K562 (cell line): ENCODE results near the gene TMEM14C. TPM values are rescaled to one million over a fixed set of nuclear protein-coding genes. Genes with fewer than 3 reads are reported as not detected.

Experiments
- ASH1L ChIP-seq: fragments of 450-650 bp; IDR thresholded peaks from 2 replicates; pipeline ENCODE4 v1.6.1; 2018; ENCODE audit warnings: borderline replicate concordance, mild to moderate bottlenecking, low read depth; ENCODE audit not compliant: partially characterized antibody
- CC2D1A ChIP-seq: fragments of 450-650 bp; IDR thresholded peaks from 2 replicates; pipeline ENCODE4 v1.6.1; 2017; ENCODE audit warnings: mild to moderate bottlenecking
- CCNT2 ChIP-seq: IDR thresholded peaks from 2 replicates; pipeline ENCODE4 v1.6.1; 2011; ENCODE audit warnings: borderline replicate concordance, low read depth, mild to moderate bottlenecking, moderate library complexity, mixed read lengths, low read length; ENCODE audit not compliant: insufficient read length; ENCODE audit errors: extremely low read depth
- CHD2 ChIP-seq: IDR thresholded peaks from 2 replicates; pipeline ENCODE4 v1.6.1; 2011; ENCODE audit warnings: low read depth, low read length
- CREB1 ChIP-seq, 2 experiments: sonication (generic) in 1 of 2; formaldehyde crosslinking in 1 of 2; IDR thresholded peaks; 2 replicates each; pipeline versions ENCODE4 v1.6.1 to v1.8.0; 2012 to 2022; ENCODE audit warnings: inconsistent platforms in 1 of 2, mild to moderate bottlenecking in 1 of 2, missing genetic modification reagents in 1 of 2, moderate library complexity in 1 of 2
- ELF2 ChIP-seq: fragments of 250-450 bp; sonication (Bioruptor Pico); IDR thresholded peaks from 2 replicates; pipeline ENCODE4 v1.5.0; 2021; ENCODE audit warnings: mild to moderate bottlenecking
- GABPB1 ChIP-seq: sonication (generic); formaldehyde crosslinking; IDR thresholded peaks from 2 replicates; pipeline ENCODE4 v1.8.0; 2022; ENCODE audit warnings: mild to moderate bottlenecking, missing genetic modification reagents
- IFI16 ChIP-seq: fragments of 250-450 bp; sonication (Bioruptor Pico); IDR thresholded peaks from 2 replicates; pipeline ENCODE4 v2.1.2; 2022; ENCODE audit warnings: mild to moderate bottlenecking, inconsistent platforms
- JUN ChIP-seq, 2 experiments: sonication (generic) in 1 of 2; formaldehyde crosslinking in 1 of 2; IDR thresholded peaks; 2 replicates each; pipeline versions ENCODE4 v1.6.1 to v1.8.0; 2012 to 2022; ENCODE audit warnings: borderline replicate concordance in 2 of 2, mild to moderate bottlenecking in 2 of 2, improper control_type of control experiment in 1 of 2, low read depth in 1 of 2, low read length in 1 of 2, missing genetic modification reagents in 1 of 2
- POLR2A ChIP-seq: fragments of 450-650 bp; conservative IDR thresholded peaks from 2 replicates; pipeline ENCODE4 v1.6.1; 2016
- RBM34 ChIP-seq: fragments of 200-400 bp; formaldehyde crosslinking; IDR thresholded peaks from 2 replicates; pipeline ENCODE4 v1.6.1; 2018; ENCODE audit warnings: low read length, borderline replicate concordance; ENCODE audit not compliant: insufficient read depth
- RFX1 ChIP-seq: fragments of 450-650 bp; IDR thresholded peaks from 2 replicates; pipeline ENCODE4 v1.6.1; 2016; ENCODE audit warnings: mild to moderate bottlenecking, moderate library complexity
- SRSF1 ChIP-seq: fragments of 200-400 bp; formaldehyde crosslinking; IDR thresholded peaks from 2 replicates; pipeline ENCODE4 v1.6.1; 2017; ENCODE audit warnings: mild to moderate bottlenecking, low read depth, low read length, moderate library complexity
- ZNF217 ChIP-seq: sonication (generic); formaldehyde crosslinking; IDR thresholded peaks from 2 replicates; pipeline ENCODE4 v1.8.0; 2022; ENCODE audit warnings: mild to moderate bottlenecking, missing genetic modification reagents
- ZNF431 ChIP-seq: sonication (generic); formaldehyde crosslinking; IDR thresholded peaks from 2 replicates; pipeline ENCODE4 v1.8.0; 2022; ENCODE audit warnings: mild to moderate bottlenecking, missing genetic modification reagents
- ZNF644 ChIP-seq: fragments of 200-800 bp; sonication (Bioruptor generic); IDR thresholded peaks from 2 replicates; pipeline ENCODE4 v1.6.1; 2016; ENCODE audit warnings: low read depth, missing genetic modification characterization, missing compliant biosample characterization
- polyA plus RNA-seq, 8 experiments: library from polyadenylated mRNA; depleted of rRNA in 4 of 8; stranded (reverse) in 5 of 8; unstranded in 3 of 8; fragments of >200 nt; fragmentation: Nextera tagmentation in 2 of 8; fragmentation: Illumina TruSeq in 1 of 8; extraction: Ambion mirVana in 2 of 8; extraction: Trizol in 1 of 8; gene quantifications; 2 replicates each; pipeline versions ENCODE4 v1.2.1 to v1.2.3, GENCODE V29; 2011 to 2014; ENCODE audit warnings: inconsistent platforms in 1 of 8, missing spikeins in 1 of 8
- total RNA-seq, 7 experiments: library from RNA; depleted of rRNA in 6 of 7; stranded (reverse); fragments of >200 nt in 6 of 7; fragmentation: Illumina TruSeq in 2 of 7; extraction: Trizol in 2 of 7; gene quantifications; 2 replicates each; pipeline versions ENCODE4 v1.2.1 to v1.2.3, GENCODE V29; 2011 to 2021; ENCODE audit warnings: low replicate concordance in 1 of 7
- TF ChIP-seq, protein P1 (sequence below), 2 experiments: IDR thresholded peaks; 2 replicates each; pipeline ENCODE4 v1.6.1; 2012; ENCODE audit warnings: improper control_type of control experiment in 2 of 2, low read depth in 2 of 2, low read length in 2 of 2, borderline replicate concordance in 1 of 2
- TF ChIP-seq, protein P2 (sequence below): fragments of 450-650 bp; formaldehyde crosslinking; IDR thresholded peaks from 2 replicates; pipeline ENCODE4 v1.4.0; 2022; ENCODE audit warnings: mild to moderate bottlenecking, moderate library complexity
- TF ChIP-seq, protein P3 (sequence below): fragments of 250-450 bp; sonication (Bioruptor Pico); IDR thresholded peaks from 2 replicates; pipeline ENCODE4 v1.8.0; 2022; ENCODE audit warnings: moderate library complexity, mild to moderate bottlenecking, inconsistent platforms
- TF ChIP-seq, protein P4 (sequence below): fragments of 450-650 bp; formaldehyde crosslinking; IDR thresholded peaks from 2 replicates; pipeline ENCODE4 v1.4.0; 2020; ENCODE audit warnings: mild to moderate bottlenecking, moderate library complexity
- TF ChIP-seq, protein P5 (sequence below): fragments of 250-450 bp; sonication (Bioruptor Pico); IDR thresholded peaks from 2 replicates; pipeline ENCODE4 v1.5.1; 2021; ENCODE audit warnings: mild to moderate bottlenecking

The TMEM14C gene
- total and polyA plus RNA-seq, 9 of the 15 experiments (the other 6 are each of a cell fraction or from before 2014, with no cell fraction given), result 151 to 496 (median 263) TPM

DNA sequence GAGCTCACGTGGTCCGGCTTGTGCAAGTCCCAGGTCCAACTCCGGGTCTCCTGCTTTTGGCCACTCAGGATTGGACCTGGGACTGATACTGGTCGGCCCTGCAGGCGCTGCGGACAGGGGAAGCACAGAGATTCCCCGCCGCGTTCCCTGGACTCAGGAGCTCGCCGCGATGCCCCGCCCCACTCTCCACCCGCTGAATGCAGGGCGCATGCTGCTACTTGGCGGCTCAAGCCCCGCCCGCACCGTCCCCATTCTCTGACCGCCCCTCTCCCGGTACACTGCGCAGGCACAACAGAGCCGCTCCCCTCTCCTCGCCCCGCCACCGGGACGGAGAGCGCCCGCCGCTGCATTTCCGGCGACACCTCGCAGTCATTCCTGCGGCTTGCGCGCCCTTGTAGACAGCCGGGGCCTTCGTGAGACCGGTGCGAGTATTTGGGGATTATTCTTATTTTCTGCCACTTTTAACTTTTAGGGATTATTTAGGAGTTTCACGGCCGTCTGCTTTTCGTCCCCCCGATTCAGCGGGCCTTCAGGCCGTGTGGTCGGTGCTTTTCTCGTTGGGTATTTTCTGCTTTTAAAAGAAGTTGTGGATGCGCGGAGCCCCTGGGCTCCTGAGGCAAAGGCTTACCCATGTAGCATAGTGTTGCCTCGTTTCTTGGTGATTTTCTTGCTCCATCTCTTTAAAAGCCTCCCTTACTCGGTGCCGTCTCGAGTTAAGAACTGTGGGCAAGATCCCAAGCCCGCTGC is at the start of gene TMEM14C (continued):
- TF ChIP-seq, protein P1, sequence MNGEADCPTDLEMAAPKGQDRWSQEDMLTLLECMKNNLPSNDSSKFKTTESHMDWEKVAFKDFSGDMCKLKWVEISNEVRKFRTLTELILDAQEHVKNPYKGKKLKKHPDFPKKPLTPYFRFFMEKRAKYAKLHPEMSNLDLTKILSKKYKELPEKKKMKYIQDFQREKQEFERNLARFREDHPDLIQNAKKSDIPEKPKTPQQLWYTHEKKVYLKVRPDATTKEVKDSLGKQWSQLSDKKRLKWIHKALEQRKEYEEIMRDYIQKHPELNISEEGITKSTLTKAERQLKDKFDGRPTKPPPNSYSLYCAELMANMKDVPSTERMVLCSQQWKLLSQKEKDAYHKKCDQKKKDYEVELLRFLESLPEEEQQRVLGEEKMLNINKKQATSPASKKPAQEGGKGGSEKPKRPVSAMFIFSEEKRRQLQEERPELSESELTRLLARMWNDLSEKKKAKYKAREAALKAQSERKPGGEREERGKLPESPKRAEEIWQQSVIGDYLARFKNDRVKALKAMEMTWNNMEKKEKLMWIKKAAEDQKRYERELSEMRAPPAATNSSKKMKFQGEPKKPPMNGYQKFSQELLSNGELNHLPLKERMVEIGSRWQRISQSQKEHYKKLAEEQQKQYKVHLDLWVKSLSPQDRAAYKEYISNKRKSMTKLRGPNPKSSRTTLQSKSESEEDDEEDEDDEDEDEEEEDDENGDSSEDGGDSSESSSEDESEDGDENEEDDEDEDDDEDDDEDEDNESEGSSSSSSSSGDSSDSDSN (IDR thresholded peaks at IDR 0.05; ENCODE audit: borderline replicate concordance in 1 of 2, low read depth in 2 of 2, low read length in 2 of 2), result peak; percentile 81 to 94; a peak in 3 of 4 replicates
- TF ChIP-seq, protein P2, sequence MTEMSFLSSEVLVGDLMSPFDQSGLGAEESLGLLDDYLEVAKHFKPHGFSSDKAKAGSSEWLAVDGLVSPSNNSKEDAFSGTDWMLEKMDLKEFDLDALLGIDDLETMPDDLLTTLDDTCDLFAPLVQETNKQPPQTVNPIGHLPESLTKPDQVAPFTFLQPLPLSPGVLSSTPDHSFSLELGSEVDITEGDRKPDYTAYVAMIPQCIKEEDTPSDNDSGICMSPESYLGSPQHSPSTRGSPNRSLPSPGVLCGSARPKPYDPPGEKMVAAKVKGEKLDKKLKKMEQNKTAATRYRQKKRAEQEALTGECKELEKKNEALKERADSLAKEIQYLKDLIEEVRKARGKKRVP (CRISPR knock-in tag), result 0 out of 2 replicates have a peak, but pooled peaks have one; percentile 11
- TF ChIP-seq JUN (IDR thresholded peaks at IDR 0.05; ENCODE audit: borderline replicate concordance, low read depth, low read length) (peak; percentile 39), JUN (CRISPR knock-in tag; IDR thresholded peaks at IDR 0.05; ENCODE audit: borderline replicate concordance) (0 out of 2 replicates have a peak, but pooled peaks have one; percentile 50), SRSF1 (no peak), ZNF217 (CRISPR knock-in tag) (no peak), ZNF431 (CRISPR knock-in tag) (no peak), ELF2 (CRISPR knock-in tag) (no peak), CCNT2 (peak; percentile 76), CHD2 (no peak), ASH1L (peak; percentile 47), GABPB1 (CRISPR knock-in tag) (peak; percentile 90), ZNF644 (tag) (no peak), CC2D1A (peak; percentile 33; the same call in 1 of the 2 replicates), POLR2A (peak; percentile 96), RBM34 (no peak), CREB1 (IDR thresholded peaks at IDR 0.05) (peak; percentile 65), CREB1 (CRISPR knock-in tag; IDR thresholded peaks at IDR 0.05) (peak; percentile 68; the same call in 1 of the 2 replicates), IFI16 (no peak), RFX1 (no peak)
- TF ChIP-seq, protein P3, sequence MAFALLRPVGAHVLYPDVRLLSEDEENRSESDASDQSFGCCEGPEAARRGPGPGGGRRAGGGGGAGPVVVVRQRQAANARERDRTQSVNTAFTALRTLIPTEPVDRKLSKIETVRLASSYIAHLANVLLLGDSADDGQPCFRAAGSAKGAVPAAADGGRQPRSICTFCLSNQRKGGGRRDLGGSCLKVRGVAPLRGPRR (CRISPR knock-in tag), result no peak
- TF ChIP-seq, protein P4, sequence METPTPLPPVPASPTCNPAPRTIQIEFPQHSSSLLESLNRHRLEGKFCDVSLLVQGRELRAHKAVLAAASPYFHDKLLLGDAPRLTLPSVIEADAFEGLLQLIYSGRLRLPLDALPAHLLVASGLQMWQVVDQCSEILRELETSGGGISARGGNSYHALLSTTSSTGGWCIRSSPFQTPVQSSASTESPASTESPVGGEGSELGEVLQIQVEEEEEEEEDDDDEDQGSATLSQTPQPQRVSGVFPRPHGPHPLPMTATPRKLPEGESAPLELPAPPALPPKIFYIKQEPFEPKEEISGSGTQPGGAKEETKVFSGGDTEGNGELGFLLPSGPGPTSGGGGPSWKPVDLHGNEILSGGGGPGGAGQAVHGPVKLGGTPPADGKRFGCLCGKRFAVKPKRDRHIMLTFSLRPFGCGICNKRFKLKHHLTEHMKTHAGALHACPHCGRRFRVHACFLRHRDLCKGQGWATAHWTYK, result no peak
- TF ChIP-seq, protein P5, sequence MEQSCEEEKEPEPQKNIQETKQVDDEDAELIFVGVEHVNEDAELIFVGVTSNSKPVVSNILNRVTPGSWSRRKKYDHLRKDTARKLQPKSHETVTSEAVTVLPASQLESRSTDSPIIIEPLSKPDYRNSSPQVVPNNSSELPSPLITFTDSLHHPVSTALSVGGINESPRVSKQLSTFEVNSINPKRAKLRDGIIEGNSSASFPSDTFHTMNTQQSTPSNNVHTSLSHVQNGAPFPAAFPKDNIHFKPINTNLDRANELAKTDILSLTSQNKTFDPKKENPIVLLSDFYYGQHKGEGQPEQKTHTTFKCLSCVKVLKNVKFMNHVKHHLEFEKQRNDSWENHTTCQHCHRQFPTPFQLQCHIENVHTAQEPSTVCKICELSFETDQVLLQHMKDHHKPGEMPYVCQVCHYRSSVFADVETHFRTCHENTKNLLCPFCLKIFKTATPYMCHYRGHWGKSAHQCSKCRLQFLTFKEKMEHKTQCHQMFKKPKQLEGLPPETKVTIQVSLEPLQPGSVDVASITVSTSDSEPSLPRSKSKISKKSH (CRISPR knock-in tag), result no peak
